Measurements from ENCODE around the gene RP9. TPM values are rescaled to one million over a fixed set of nuclear protein-coding genes. Genes with fewer than 3 reads are reported as not detected.
A peak's percentile ranks its signal among the peaks of the same experiment; 100 is the strongest.
"Not testable (repeated sequence)": the region's sequence is repeated elsewhere in the genome, so short reads cannot be mapped to it uniquely, and the experiment has no call there.

Gene RP9
- total RNA-seq, 1 donor, result 7.0 TPM

- DNase-seq (ENCODE audit: low read depth in 2 of 3, low spot score in 2 of 3), result peak in 2 of 3 donors; percentile 48 to 66
Measured at GRCh38 chr7:33107136-33108066, 1.8 kb downstream of the RP9 start.

- DNase-seq (ENCODE audit: low read depth in 2 of 3, low spot score in 2 of 3), result no peak
Measured at GRCh38 chr7:33101906-33102305, 7.3 kb downstream of the RP9 start.

DNA sequence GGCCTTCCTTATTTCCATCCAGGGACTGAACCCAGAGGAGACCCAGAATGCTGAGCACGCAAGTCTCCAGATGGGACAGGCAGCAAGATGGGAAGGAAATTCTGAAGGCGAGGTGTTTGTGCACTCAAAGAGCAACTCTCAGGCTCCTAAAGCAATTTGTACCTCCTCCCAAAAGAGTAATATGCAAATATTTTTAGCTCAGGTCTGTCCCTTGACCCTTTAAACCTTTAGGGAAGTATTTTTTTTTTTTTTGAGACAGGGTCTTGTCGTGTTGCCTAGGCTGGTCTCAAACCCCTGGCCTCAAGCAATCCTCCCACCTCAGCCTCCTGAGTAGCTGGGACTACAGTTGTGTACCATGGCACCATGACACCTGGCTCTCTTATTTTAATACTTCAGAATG lies 8.4 kb downstream of the RP9 start:
- DNase-seq (ENCODE audit: low read depth in 2 of 3, low spot score in 2 of 3), result no peak

GRCh38 chr7:33099154-33099940 lies 9.9 kb downstream of the RP9 start:
- no peak for DNase-seq (ENCODE audit: low read depth in 2 of 3, low spot score in 2 of 3)

DNA sequence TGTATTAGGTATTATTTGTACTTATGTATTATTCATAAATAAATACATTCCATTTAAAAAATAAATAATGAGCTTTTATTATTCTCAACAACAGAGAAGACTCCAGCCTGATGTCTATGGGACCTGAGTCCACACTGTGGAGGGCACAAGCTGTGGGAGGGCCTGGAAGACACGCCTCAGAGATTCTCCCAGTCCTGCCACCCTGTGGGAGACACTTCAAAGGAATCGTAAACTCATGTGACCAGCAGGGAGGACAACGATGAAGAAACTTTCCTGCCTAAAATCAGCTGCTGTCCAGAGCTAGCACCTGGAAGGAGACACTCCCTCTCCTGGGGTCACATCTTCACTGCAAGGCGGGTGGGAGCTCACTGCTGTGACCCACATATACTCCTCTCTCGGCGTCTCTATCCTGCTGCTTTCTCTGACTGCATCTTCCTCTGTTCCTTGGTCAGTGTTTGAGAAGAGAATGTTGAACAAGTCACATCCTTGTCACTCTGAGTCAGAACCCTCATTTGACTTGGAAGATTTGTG lies 14.4 kb downstream of the RP9 start:
- DNase-seq (ENCODE audit: low read depth in 2 of 3, low spot score in 2 of 3), result not testable (repeated sequence)

DNA sequence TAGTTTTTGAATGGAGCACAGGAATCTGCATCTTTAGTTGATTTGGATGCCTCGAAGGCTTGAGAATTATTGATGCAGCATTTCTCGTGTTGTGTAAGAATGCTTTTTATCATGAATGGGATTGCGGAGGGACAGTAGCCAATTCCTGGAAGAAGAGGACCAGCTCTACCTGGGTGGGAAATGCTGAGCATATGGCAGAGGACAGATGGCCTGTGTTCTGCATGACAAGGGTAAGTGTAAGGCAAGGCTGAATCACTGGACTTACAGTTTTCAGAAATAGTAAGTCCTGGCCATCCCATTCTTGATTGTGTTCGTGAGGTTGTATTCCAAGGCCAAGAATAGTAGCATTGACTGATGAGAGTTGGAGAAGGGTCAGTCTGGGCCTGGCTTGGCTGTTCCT lies 15.9 kb downstream of the RP9 start:
- DNase-seq (ENCODE audit: low read depth in 2 of 3, low spot score in 2 of 3), result no peak

- DNase-seq (ENCODE audit: low read depth in 2 of 3, low spot score in 2 of 3), result no peak
Measured at GRCh38 chr7:33091641-33092191, 17.5 kb downstream of the RP9 start.

GRCh38 chr7:33091111-33091531 lies 18.1 kb downstream of the RP9 start:
- no peak for DNase-seq (ENCODE audit: low read depth in 2 of 3, low spot score in 2 of 3)

GRCh38 chr7:33089142-33089541 lies 20.1 kb downstream of the RP9 start:
- DNase-seq (ENCODE audit: low read depth in 2 of 3, low spot score in 2 of 3), result no peak

DNA sequence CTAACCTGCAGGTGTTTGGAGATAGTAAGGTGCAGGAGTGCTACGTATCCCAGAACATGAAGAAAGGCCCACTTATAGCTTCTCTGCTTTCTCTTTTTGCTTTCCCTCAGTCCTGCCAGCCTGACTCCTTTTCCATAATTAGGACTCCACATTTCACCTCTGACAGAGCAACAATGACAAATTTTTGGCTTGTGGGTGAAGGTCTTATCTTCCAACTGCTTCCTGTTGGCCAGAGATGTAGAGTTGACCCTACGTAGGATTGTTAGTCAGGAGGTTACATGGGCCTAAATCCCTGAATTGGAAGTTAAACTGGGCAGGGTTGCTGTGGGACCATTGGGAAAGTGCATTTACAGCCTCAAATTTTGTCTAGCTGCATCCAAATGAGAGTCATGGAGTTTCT lies 21.3 kb downstream of the RP9 start:
- no peak for DNase-seq (ENCODE audit: low read depth in 2 of 3, low spot score in 2 of 3)

DNA sequence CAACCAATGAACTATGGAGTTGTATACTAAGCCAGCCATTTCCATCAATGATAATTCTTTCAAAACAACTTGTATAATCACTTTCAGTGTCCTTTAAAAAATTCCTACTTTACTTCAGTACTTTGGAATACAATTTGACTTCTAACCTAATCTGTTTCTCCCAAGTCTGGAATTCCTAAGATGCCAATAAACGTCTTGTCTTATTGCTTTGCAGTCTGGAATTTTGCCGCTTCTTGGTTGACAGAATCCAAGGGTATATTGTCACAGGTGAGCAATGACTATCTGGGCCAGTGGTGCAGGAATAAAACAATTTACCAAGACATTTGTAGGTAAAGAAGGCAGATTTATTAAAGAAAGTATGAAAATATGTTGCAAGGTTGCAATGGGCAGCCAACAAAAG lies 21.8 kb downstream of the RP9 start:
- no peak for DNase-seq (ENCODE audit: low read depth in 2 of 3, low spot score in 2 of 3)

GRCh38 chr7:33079763-33080690 lies 29.2 kb downstream of the RP9 start:
- DNase-seq (ENCODE audit: low read depth in 2 of 3, low spot score in 2 of 3), result no peak

DNA sequence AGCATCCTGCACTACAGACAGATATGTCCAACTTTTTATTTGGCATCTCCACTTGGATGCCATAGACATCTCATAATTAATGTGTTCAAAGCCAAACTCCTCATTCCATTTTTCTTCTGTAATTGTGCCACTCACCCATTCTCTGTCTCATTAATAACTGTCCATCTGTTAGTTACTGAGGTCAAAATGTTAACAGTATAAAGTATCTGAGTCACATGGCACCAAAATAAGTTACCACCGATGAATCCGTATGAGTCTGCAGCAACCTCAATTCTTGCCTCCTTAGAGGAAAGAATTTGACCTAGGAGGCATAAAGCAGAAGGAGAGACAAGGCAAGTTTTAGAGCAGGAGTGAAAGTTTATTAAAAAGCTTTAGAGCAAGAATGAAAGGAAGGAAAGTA lies 30.1 kb downstream of the RP9 start:
- no peak for DNase-seq (ENCODE audit: low read depth in 2 of 3, low spot score in 2 of 3)

- peak in 1 of 3 donors; percentile 39 for DNase-seq (ENCODE audit: low read depth in 2 of 3, low spot score in 2 of 3)
Measured at GRCh38 chr7:33076737-33077136, 32.5 kb downstream of the RP9 start.

GRCh38 chr7:33075818-33076518 lies 33.2 kb downstream of the RP9 start:
- no peak for DNase-seq (ENCODE audit: low read depth in 2 of 3, low spot score in 2 of 3)

- DNase-seq (ENCODE audit: low read depth in 2 of 3, low spot score in 2 of 3), result no peak
Measured at GRCh38 chr7:33073243-33073642, 36.0 kb downstream of the RP9 start.

DNA sequence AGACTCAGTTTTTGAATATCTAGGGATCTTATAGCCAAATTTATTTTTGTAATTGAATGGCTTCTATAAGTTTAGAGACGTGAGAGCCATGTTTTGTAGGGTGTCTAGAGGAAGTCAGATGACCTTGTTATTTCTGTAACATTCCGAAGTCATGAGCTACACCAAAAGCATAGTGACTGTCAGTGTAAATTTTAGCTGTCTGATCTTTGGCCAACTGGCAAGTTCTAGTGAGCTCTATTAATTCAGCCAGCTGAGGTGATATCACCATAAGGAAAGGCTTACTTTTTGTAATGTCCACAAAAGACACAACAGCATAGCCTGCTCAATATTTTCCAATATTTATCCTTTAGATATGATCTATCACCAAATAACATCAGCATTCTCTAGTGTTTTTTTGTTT lies 36.7 kb downstream of the RP9 start:
- DNase-seq (ENCODE audit: low read depth in 2 of 3, low spot score in 2 of 3), result no peak

GRCh38 chr7:33070831-33071230 lies 38.4 kb downstream of the RP9 start:
- no peak for DNase-seq (ENCODE audit: low read depth in 2 of 3, low spot score in 2 of 3)

GRCh38 chr7:33070277-33070676 lies 38.9 kb downstream of the RP9 start:
- DNase-seq (ENCODE audit: low read depth in 2 of 3, low spot score in 2 of 3), result no peak

DNA sequence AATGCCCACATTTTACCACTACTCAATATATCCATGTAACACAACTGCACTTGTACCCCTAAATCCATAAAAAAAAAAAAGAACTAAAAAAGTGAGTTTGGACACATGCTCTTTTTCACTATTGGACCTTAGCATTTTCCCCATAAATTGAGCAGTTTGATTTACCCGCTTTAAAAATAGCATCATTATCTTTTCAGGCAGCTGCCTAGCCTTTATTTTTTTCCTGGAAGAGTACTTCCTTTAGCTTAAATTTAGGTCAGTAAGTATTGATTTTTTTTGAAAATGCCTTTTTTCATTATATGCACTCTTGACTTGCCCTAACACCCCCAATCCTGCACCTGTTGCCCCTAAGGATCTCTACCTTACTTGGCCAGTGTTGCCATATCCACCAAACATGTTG lies 41.3 kb downstream of the RP9 start:
- no peak for DNase-seq (ENCODE audit: low read depth in 2 of 3, low spot score in 2 of 3)
